Astrocyte of the cerebellum (primary cell): Measurements from ENCODE around the gene PTGDS.

ENCODE experiments used
- DNase-seq: peaks from one replicate; pipeline ENCODE4 v3.0.0-alpha.2; 2011; ENCODE audit warnings: low read depth
- H3K4me3 ChIP-seq: 2 replicates; pipeline ENCODE4 v1.5.1; 2011; ENCODE audit warnings: mild to moderate bottlenecking, low read depth, low read length, moderate library complexity
- CTCF ChIP-seq: IDR thresholded peaks from 2 replicates; pipeline ENCODE4 v1.5.1; 2012; ENCODE audit warnings: low read length, low read depth, moderate library complexity, mild to moderate bottlenecking; ENCODE audit errors: missing control alignments
- in situ Hi-C: cut with HindIII; loops from 2 replicates; pipeline ENCODE4 v1.10.0; 2017; ENCODE audit warnings: low sequenced_read_pairs

Gene PTGDS

GRCh38 chr9:137020771-137021567 lies 43.7 kb downstream of the PTGDS start:
- no peak for DNase-seq
- in situ Hi-C loops = no loop called here
- TF ChIP-seq CTCF = no peak
- no peak overlapping the region for H3K4me3 ChIP-seq

- in situ Hi-C loops = no loop called here
- no peak for DNase-seq
- TF ChIP-seq CTCF = no peak
- H3K4me3 ChIP-seq = no peak overlapping the region
These were observed 44.3 kb downstream of the PTGDS start for GRCh38 chr9:137021568-137021978.

- no peak for TF ChIP-seq CTCF
- H3K4me3 ChIP-seq = no peak overlapping the region
- in situ Hi-C loops = no loop called here
- no peak for DNase-seq
These were observed 44.8 kb downstream of the PTGDS start for GRCh38 chr9:137021979-137022661.

GRCh38 chr9:137022662-137023008 lies 45.3 kb downstream of the PTGDS start:
- no peak overlapping the region for H3K4me3 ChIP-seq
- in situ Hi-C loops = no loop called here
- TF ChIP-seq CTCF = no peak
- no peak for DNase-seq

GRCh38 chr9:137023157-137023556 lies 45.9 kb downstream of the PTGDS start:
- no peak overlapping the region for H3K4me3 ChIP-seq
- DNase-seq = no peak
- no peak for TF ChIP-seq CTCF
- in situ Hi-C loops = no loop called here

- no peak for TF ChIP-seq CTCF
- no peak overlapping the region for H3K4me3 ChIP-seq
- no peak for DNase-seq
- in situ Hi-C loops = no loop called here
These were observed 46.3 kb downstream of the PTGDS start for GRCh38 chr9:137023583-137023991.
